ENCODE measurements around the gene PCP4.

The PCP4 gene

DNA sequence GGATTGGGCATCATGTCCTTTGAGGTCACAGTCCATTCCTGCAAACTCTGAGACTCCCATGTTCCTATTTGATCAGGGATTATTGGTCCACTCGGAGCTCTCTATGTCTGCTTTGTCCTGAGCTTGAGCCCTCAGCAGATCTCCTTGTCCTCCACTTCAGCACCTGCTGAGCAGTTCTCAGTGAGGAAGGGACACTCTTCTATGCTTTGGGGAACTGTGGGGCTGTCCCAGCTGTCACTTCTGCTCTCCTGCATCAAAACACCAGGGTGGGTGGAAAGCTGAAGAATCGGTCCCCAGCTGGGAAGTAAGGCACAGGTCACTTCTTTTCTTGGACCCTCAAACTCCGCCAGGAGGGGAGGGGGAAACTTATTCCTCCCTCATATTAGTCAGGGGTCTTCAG is 99.5 kb downstream of the PCP4 start:
- Histone ChIP-seq H3K4me3 (replicated peaks; ENCODE audit: low read depth, low read length) (no peak overlapping the region), H3K27me3 (replicated peaks; ENCODE audit: control insufficient read depth, insufficient read depth, low read length) (no peaks in the 10 kb centered on the region), H3K36me3 (ENCODE audit: control insufficient read depth, insufficient read depth, low read length) (no peaks in the 10 kb centered on the region)
- TF ChIP-seq, protein P1, sequence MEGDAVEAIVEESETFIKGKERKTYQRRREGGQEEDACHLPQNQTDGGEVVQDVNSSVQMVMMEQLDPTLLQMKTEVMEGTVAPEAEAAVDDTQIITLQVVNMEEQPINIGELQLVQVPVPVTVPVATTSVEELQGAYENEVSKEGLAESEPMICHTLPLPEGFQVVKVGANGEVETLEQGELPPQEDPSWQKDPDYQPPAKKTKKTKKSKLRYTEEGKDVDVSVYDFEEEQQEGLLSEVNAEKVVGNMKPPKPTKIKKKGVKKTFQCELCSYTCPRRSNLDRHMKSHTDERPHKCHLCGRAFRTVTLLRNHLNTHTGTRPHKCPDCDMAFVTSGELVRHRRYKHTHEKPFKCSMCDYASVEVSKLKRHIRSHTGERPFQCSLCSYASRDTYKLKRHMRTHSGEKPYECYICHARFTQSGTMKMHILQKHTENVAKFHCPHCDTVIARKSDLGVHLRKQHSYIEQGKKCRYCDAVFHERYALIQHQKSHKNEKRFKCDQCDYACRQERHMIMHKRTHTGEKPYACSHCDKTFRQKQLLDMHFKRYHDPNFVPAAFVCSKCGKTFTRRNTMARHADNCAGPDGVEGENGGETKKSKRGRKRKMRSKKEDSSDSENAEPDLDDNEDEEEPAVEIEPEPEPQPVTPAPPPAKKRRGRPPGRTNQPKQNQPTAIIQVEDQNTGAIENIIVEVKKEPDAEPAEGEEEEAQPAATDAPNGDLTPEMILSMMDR (IDR thresholded peaks at IDR 0.05; ENCODE audit: insufficient read depth, low read length, poor library complexity, severe bottlenecking): no peak
- no peak for DNase-seq (ENCODE audit: extremely low read depth, insufficient read length)

DNA sequence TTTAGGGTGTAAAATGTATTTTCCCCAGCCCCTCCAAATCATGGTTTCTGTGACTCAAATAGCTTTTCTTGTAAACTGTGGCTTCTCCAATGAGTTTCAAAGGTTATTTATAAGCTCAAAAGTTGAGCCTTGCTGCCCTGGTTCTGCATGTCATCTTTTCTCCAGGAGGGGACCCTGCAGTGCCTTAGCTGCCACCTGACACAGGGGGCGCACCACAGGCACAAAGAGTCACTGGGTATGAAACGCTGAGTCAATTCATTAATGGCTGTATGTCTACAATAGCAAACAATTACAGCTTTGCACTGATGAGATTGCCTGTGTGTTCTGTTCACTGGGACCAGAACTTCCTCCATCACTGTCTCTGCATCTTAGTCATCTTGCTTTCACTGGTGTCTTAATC is 100.8 kb downstream of the PCP4 start:
- DNase-seq (ENCODE audit: extremely low read depth, insufficient read length): no peak
- Histone ChIP-seq H3K36me3 (ENCODE audit: control insufficient read depth, insufficient read depth, low read length) (no peaks in the 10 kb centered on the region), H3K4me3 (replicated peaks; ENCODE audit: low read depth, low read length) (no peak overlapping the region), H3K27me3 (replicated peaks; ENCODE audit: control insufficient read depth, insufficient read depth, low read length) (no peaks in the 10 kb centered on the region)
- TF ChIP-seq, protein P1 (IDR thresholded peaks at IDR 0.05; ENCODE audit: insufficient read depth, low read length, poor library complexity, severe bottlenecking): no peak

DNA sequence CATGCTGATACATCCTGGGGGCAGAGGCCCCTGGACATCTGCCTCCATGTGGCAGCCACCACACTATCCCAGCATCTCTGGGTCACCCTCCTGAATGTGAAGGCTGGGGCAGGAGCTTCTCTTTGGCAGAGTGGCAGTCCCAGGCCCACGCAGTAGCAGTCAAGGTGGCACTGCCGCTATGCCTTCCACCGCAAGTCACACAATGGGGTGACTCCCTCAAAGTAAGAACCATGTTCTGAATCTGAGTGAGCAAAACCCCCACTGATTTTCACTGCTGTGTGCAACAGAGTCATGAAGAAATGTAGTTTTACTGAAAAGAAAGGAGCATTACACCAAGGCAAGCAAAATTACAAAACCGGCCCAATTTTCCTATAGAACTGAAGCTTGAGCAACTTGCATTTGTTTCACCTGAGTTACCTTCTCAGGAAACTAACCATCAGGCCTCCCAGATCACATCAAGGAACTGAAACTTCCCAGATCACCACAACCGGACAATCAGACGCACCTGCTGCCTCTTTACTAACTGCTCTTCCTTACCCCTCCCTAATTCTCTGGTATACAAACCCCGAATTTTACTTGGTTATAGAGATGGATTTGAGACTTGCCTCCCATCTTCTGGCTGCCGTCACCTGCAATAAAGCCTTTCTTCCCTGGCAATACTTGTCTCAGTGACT is 102.6 kb downstream of the PCP4 start:
- DNase-seq (ENCODE audit: extremely low read depth, insufficient read length): no peak
- no peaks in the 10 kb centered on the region for H3K36me3 ChIP-seq (ENCODE audit: control insufficient read depth, insufficient read depth, low read length)
- no peaks in the 10 kb centered on the region for H3K27me3 ChIP-seq (replicated peaks; ENCODE audit: control insufficient read depth, insufficient read depth, low read length)
- no peak overlapping the region for H3K4me3 ChIP-seq (replicated peaks; ENCODE audit: low read depth, low read length)
- TF ChIP-seq, protein P1 (IDR thresholded peaks at IDR 0.05; ENCODE audit: insufficient read depth, low read length, poor library complexity, severe bottlenecking): no peak

DNA sequence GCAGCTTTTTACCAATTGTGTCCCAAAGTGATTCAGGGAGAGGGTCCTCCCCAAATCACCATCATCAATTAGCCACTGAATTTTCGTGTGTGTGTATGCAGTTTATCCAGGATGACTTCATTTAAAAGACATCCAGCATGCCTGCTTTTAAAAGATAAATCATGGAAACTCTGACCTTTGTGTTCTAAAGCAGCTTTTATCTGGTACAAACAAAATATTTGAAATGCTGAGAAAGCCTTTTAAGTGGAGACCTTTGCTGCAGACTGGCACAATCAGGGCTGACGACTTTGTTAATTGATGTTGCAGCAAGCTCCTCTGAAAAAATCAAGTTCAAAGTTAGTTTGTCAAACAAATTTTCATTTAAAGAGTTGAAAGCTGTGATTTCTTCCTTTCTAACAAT is 104.7 kb downstream of the PCP4 start:
- DNase-seq (ENCODE audit: extremely low read depth, insufficient read length): no peak
- Histone ChIP-seq H3K36me3 (ENCODE audit: control insufficient read depth, insufficient read depth, low read length) (no peaks in the 10 kb centered on the region), H3K4me3 (replicated peaks; ENCODE audit: low read depth, low read length) (no peak overlapping the region), H3K27me3 (replicated peaks; ENCODE audit: control insufficient read depth, insufficient read depth, low read length) (no peaks in the 10 kb centered on the region)
- TF ChIP-seq, protein P1 (IDR thresholded peaks at IDR 0.05; ENCODE audit: insufficient read depth, low read length, poor library complexity, severe bottlenecking): no peak

DNA sequence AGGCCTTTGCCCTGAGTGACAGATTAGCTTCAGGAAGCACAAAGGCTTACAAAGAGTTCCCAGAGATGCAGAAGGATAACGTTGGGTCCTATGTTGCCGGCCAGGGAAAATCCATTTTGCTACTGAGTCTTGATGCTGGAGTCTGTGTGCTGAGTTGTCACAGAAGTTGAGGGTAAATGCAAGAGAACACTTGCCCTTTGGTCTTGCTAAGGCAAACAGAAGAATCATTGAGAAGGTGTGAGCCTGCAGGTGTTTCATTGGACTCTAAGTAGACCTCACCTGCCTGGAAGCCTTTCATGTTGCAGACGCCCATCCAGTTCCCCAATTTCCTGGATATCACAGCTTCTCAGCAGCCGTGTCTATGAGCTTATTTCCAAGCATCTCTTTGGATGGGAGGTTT is 105.2 kb downstream of the PCP4 start:
- Histone ChIP-seq H3K4me3 (replicated peaks; ENCODE audit: low read depth, low read length) (no peak overlapping the region), H3K27me3 (replicated peaks; ENCODE audit: control insufficient read depth, insufficient read depth, low read length) (no peaks in the 10 kb centered on the region), H3K36me3 (ENCODE audit: control insufficient read depth, insufficient read depth, low read length) (no peaks in the 10 kb centered on the region)
- TF ChIP-seq, protein P1 (IDR thresholded peaks at IDR 0.05; ENCODE audit: insufficient read depth, low read length, poor library complexity, severe bottlenecking): no peak
- DNase-seq (ENCODE audit: extremely low read depth, insufficient read length): no peak

Measured in GM06990 (cell line).